ENCODE measurements around the gene TMEM163. TPM values are rescaled to one million over a fixed set of nuclear protein-coding genes. Genes with fewer than 3 reads are reported as not detected.

The TMEM163 gene
- total RNA-seq, 2 experiments from 2014 or later = 0.23 TPM; not detected in 1

DNA sequence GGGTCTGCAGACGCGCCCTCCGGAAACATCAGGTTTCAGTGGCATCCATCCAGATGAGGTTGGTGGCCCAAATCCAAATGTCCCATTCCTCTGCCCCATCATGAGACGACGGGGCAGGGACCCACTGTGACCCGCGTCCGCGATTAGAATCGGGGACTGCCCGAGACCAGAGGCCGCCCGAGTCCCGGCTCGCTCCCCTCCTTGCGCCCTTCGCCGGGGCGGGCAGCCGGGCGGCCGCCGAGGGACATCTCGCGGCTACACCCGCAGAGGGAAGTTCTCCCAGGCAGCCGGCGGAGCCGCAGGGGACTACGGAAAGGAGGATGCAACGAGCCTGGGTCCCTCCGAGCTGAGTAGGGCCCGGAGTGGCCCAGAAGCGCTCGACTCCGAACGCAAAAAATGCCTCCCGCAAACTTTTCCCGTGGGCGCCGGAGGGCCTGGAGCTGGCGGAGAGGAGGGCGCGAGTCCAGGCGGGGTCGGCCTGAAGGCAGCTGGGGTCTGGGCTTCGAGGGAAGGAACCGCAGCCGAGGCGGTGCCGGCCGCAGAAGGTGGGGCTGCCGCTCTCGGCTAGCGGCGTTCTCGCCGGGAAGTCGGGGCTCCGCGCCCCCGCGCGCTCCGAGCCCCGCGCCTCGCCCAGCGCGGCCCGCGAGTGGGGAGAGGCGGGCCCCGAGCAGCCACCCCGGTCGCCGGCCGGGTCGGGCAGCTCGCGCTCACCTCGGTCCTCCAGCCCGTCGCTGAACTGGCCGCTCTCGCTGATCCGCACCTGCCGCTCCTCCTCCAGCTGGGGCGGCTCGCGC is 580 bp downstream of the TMEM163 start:
- Mint-ChIP-seq H3K4me3 (peak overlapping the region; percentile 42), H3K4me1 (ENCODE audit: low read depth) (peaks cover 35% of the 10 kb centered on the region), H3K27me3 (ENCODE audit: low read depth) (peaks cover 66% of the 10 kb centered on the region), H3K27ac (no peak overlapping the region), H3K9me3 (ENCODE audit: insufficient read depth) (no peaks in the 10 kb centered on the region), H3K36me3 (ENCODE audit: low read depth) (no peaks in the 10 kb centered on the region)
- DNase-seq (peak; percentile 24), ATAC-seq (peak; percentile 38)
- CTCF ChIA-PET = no interaction called here
- POLR2A ChIA-PET = no interaction called here

DNA sequence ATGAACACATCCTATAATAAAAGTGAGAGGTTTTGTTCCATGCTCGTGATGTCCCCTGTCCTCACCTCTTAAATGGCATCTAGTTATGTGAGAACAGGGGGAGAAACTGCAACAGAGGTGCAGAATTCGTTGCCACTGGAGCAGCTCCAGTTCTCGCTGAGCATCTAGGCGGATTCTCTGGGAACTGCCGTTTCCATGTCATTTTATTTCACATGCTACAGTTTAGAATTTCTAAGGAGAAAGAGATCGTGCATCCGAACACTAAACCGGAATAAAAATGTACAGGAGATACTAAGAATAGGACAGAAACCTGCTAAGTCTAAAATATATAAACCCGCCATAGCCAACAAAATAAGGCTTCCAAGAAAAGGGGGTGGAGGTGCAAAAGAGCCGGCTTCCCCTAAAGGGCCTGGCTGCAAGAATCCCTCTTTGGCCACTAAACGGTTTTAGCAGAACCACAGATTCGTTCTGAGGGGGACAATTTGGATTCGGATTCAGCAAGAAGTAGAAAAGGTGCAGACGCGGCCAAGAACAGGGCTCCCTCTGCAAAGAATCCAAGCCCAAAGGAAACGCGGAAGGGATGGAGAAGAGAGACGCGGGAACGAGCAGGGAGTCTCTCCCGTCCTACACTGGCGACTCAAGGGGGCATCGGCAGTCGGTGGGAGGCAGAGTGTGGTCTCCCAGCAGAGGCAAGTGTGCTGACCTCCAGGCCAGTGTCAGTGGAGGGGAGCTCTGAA is 1.3 kb downstream of the TMEM163 start:
- Mint-ChIP-seq H3K27me3 (ENCODE audit: low read depth) (peaks cover 68% of the 10 kb centered on the region), H3K4me1 (ENCODE audit: low read depth) (peaks cover 41% of the 10 kb centered on the region), H3K4me3 (peak overlapping the region; percentile 28), H3K36me3 (ENCODE audit: low read depth) (no peaks in the 10 kb centered on the region), H3K9me3 (ENCODE audit: insufficient read depth) (no peaks in the 10 kb centered on the region), H3K27ac (no peak overlapping the region)
- CTCF ChIA-PET = no interaction called here
- DNase-seq (peak; percentile 16), ATAC-seq (no peak)
- POLR2A ChIA-PET = no interaction called here

DNA sequence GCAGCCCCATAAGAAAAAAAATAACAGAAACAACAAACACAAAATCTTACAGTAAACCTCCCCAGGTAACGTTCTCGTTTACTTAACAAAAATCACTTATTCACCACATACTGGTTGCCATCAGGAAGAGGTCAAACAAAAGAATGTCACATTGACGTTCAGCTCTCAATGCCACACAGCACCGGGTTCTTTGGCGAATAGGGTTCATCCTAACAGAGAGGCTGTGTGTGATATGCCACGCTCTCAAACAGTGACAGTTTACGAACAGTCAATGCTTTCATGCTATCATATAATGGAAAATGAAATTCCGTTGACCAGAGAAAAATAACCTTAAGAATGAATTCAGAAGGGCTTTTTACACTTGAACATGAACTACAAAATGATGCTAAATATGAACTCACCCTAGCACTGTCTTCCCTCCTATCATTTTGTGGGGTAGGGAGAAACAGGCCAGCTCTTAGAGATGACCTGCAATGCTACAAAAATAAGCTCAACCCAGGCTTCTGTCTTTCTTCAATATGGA is 2.0 kb downstream of the TMEM163 start:
- ATAC-seq (no peak), DNase-seq (peak; percentile 4)
- POLR2A ChIA-PET = no interaction called here
- CTCF ChIA-PET = no interaction called here
- H3K27me3 Mint-ChIP-seq (ENCODE audit: low read depth) = peaks cover 70% of the 10 kb centered on the region
- no peaks in the 10 kb centered on the region for H3K36me3 Mint-ChIP-seq (ENCODE audit: low read depth)
- no peak overlapping the region for H3K27ac Mint-ChIP-seq
- peak overlapping the region; percentile 28 for H3K4me3 Mint-ChIP-seq
- peaks cover 41% of the 10 kb centered on the region for H3K4me1 Mint-ChIP-seq (ENCODE audit: low read depth)
- H3K9me3 Mint-ChIP-seq (ENCODE audit: insufficient read depth) = no peaks in the 10 kb centered on the region

DNA sequence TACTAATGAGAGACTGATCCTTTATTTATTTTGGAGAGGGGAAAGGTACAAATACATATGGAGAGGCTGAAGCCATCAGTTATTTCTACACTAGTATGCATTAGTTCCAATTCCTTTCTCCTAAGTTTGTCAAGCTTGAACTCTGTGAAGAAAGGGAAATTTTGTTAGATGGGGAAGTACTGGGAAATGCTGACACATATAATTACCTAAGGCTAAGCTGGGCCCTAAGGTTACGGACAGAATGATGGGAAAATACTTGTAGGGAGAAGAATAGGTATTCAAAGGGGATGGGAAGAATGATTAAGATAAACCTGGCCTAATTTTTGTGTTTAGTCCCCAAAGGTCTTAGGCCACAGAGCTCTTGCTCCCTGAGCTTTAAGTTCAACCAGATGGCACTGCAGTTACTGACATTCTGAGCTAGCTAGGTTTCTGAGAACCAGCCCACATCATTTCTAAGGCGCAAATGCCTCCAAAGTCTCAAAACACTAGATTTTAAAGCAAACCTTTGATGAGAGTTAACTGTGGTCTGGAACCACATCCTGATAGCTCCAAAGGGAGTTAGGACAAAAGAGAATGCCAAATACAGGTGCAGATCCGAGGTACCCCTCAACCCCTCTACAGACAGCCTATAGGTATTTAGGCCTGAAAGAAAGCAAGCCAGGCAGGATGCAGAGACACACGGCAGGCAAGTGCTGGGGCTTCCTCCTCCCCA is 2.7 kb downstream of the TMEM163 start:
- H3K9me3 Mint-ChIP-seq (ENCODE audit: insufficient read depth) = no peaks in the 10 kb centered on the region
- DNase-seq (peak; percentile 20), ATAC-seq (no peak)
- H3K36me3 Mint-ChIP-seq (ENCODE audit: low read depth) = no peaks in the 10 kb centered on the region
- no peak overlapping the region for H3K4me3 Mint-ChIP-seq
- peaks cover 68% of the 10 kb centered on the region for H3K27me3 Mint-ChIP-seq (ENCODE audit: low read depth)
- peaks cover 41% of the 10 kb centered on the region for H3K4me1 Mint-ChIP-seq (ENCODE audit: low read depth)
- no peak overlapping the region for H3K27ac Mint-ChIP-seq
- CTCF ChIA-PET = no interaction called here
- POLR2A ChIA-PET = no interaction called here

DNA sequence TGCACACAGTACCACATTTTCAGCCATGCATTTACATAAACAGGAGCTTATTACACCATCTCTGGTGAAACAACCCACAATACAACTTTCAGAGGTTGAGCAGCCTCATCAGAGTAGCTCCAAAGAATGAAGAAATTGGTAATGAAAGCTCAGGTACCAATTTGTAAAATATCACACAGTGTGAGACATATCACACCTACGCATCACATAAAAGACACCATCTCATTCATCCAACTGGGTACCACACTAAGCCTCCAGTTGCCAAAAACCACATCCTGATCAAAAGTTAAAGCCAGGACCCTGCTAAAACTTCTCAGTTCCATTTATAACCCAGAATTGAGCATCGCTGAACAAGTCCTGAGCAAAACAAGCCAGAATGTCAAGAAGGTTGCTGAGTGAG is 4.6 kb downstream of the TMEM163 start:
- Mint-ChIP-seq H3K27ac (no peak overlapping the region), H3K4me3 (no peak overlapping the region), H3K4me1 (ENCODE audit: low read depth) (peaks cover 41% of the 10 kb centered on the region), H3K27me3 (ENCODE audit: low read depth) (peaks cover 60% of the 10 kb centered on the region), H3K9me3 (ENCODE audit: insufficient read depth) (no peaks in the 10 kb centered on the region), H3K36me3 (ENCODE audit: low read depth) (no peaks in the 10 kb centered on the region)
- DNase-seq = peak; percentile 20
- CTCF ChIA-PET = no interaction called here
- ATAC-seq = no peak
- POLR2A ChIA-PET = no interaction called here

DNA sequence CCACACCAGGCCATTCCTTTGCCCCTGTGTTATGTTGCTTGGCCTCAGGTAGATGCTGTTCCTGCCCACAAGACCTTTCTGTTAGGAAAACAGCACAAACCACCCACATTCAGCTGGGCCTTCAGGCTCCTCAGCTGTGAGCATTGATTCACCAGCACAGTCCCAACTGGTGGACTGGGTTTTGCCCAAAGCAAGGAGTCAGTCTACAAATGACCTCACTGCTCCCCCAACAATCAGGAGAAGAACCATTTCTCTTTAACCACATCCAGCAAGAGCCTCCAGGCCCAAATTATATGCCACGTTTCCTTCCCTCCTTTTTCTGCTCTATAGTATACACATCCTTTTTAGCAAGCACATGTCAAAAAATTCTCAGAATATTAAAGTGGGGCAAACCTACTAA is 5.2 kb downstream of the TMEM163 start:
- ATAC-seq (no peak), DNase-seq (no peak)
- H3K9me3 Mint-ChIP-seq (ENCODE audit: insufficient read depth) = no peaks in the 10 kb centered on the region
- H3K4me3 Mint-ChIP-seq = no peak overlapping the region
- CTCF ChIA-PET = interaction anchor here (0.7 kb wide), 1 partner anchor 38 kb away, joined by 3 read pairs; no protein-coding TSS in a partner anchor
- no peak overlapping the region for H3K27ac Mint-ChIP-seq
- H3K4me1 Mint-ChIP-seq (ENCODE audit: low read depth) = peaks cover 41% of the 10 kb centered on the region
- H3K36me3 Mint-ChIP-seq (ENCODE audit: low read depth) = no peaks in the 10 kb centered on the region
- POLR2A ChIA-PET = no interaction called here
- H3K27me3 Mint-ChIP-seq (ENCODE audit: low read depth) = peaks cover 63% of the 10 kb centered on the region

DNA sequence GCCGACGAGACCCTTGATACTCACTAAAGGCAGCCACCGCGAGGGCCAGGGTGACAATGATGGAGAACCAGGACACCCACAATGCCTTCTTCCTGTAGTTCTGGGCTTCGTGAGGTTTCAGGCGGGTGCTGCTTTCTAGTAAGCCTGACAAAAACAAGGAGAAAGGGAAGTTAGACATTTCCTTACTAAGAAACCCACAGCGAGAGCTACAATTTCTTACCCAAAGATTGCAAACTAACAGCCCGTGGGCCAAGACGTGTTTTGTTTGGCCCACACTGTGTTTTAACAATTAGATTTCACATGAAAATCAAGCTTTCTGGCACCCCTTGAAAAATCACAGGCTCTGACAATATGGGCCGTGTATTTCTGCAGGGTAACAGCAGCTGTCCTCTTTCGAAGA is 5.6 kb downstream of the TMEM163 start:
- peaks cover 63% of the 10 kb centered on the region for H3K27me3 Mint-ChIP-seq (ENCODE audit: low read depth)
- POLR2A ChIA-PET = no interaction called here
- ATAC-seq (no peak), DNase-seq (peak; percentile 8)
- H3K4me3 Mint-ChIP-seq = no peak overlapping the region
- CTCF ChIA-PET = interaction anchor here (0.7 kb wide), 1 partner anchor 39 kb away, joined by 3 read pairs; no protein-coding TSS in a partner anchor
- H3K27ac Mint-ChIP-seq = no peak overlapping the region
- H3K36me3 Mint-ChIP-seq (ENCODE audit: low read depth) = no peaks in the 10 kb centered on the region
- H3K9me3 Mint-ChIP-seq (ENCODE audit: insufficient read depth) = no peaks in the 10 kb centered on the region
- H3K4me1 Mint-ChIP-seq (ENCODE audit: low read depth) = peaks cover 41% of the 10 kb centered on the region

DNA sequence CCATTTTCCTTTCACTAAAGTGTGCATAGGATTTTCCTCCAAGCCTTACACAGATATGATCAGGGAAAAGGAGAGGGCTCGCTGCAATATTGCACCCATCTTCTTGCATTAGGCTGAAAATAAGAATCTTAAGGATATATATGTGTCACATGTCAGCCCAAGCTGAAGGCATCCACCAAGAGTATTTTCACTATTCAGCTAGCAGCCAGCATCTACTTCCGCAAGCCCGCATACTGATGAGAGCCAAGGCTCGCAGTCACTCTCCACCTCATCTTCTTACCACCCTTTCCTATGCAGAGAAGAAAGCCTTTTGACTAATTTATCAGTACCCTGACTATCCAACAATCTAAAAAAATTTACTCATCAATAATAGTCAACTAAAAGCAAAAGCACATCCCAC is 6.1 kb downstream of the TMEM163 start:
- Mint-ChIP-seq H3K36me3 (ENCODE audit: low read depth) (no peaks in the 10 kb centered on the region), H3K4me3 (no peak overlapping the region), H3K27me3 (ENCODE audit: low read depth) (peaks cover 64% of the 10 kb centered on the region), H3K9me3 (ENCODE audit: insufficient read depth) (no peaks in the 10 kb centered on the region), H3K4me1 (ENCODE audit: low read depth) (peaks cover 41% of the 10 kb centered on the region), H3K27ac (no peak overlapping the region)
- ATAC-seq (no peak), DNase-seq (peak; percentile 14)
- ChIA-PET CTCF (no interaction called here), POLR2A (no interaction called here)

DNA sequence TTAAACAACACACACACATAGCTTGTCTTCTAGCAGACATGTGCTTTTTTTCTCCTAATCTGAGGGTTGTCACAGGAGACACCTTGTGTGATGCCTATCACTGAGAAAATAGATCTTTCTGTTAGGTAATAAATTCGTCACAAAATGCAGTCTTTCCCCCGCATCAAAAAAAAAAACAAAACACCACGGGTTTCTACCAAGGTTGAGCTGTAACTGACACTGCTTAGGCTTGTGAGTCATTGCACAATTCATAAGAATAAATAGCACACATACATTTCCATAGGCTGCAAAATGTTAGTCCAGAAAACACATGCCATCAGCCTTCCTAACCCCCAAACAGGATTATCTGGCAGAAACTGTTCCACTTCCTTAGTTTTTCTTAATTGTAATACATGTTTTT is 6.5 kb downstream of the TMEM163 start:
- Mint-ChIP-seq H3K9me3 (ENCODE audit: insufficient read depth) (no peaks in the 10 kb centered on the region), H3K4me3 (no peak overlapping the region), H3K27me3 (ENCODE audit: low read depth) (peaks cover 64% of the 10 kb centered on the region), H3K36me3 (ENCODE audit: low read depth) (no peaks in the 10 kb centered on the region), H3K27ac (no peak overlapping the region), H3K4me1 (ENCODE audit: low read depth) (peaks cover 42% of the 10 kb centered on the region)
- ATAC-seq (no peak), DNase-seq (peak; percentile 10)
- ChIA-PET CTCF (no interaction called here), POLR2A (no interaction called here)

DNA sequence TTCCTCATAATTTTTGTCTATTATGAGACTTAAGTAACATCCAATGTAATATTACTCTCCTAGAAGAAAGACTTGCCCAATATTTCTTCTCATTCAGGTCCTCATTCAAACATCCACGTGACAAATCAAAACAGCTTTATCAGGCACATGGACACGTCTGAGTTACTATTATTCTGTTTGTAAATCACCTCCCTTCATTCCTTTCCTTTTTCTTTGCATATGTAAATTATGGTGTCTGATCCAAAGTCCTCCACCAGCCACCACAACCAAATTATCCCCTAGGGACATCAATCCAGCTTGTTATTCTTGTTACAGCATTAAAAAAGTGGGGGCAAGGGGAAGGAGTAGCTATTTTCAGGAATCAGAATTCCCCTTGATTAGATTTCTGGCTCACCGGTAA is 7.1 kb downstream of the TMEM163 start:
- ChIA-PET CTCF (no interaction called here), POLR2A (no interaction called here)
- Mint-ChIP-seq H3K9me3 (ENCODE audit: insufficient read depth) (no peaks in the 10 kb centered on the region), H3K27me3 (ENCODE audit: low read depth) (peaks cover 62% of the 10 kb centered on the region), H3K4me3 (no peak overlapping the region), H3K4me1 (ENCODE audit: low read depth) (peaks cover 45% of the 10 kb centered on the region), H3K27ac (no peak overlapping the region), H3K36me3 (ENCODE audit: low read depth) (no peaks in the 10 kb centered on the region)
- DNase-seq (no peak), ATAC-seq (no peak)

DNA sequence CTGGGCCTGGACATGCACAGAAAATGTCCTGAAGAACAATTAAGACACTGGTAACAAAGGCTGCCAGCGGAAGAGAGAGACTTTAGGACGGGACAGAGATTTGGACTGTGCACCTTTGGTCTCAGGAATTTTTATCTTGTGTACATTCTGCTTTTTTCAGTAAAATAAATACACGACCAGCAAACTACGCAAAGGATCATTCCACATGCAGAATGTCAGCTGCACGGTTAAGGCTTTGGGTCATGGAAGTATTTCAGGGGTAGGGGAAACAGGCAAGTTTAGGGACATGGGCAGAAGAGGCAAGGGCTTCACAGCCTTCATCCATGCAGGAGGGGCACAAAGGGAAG is 11.5 kb downstream of the TMEM163 start:
- DNase-seq (no peak), ATAC-seq (no peak)
- Mint-ChIP-seq H3K27me3 (ENCODE audit: low read depth) (peaks cover 55% of the 10 kb centered on the region), H3K4me1 (ENCODE audit: low read depth) (peaks cover 21% of the 10 kb centered on the region), H3K4me3 (no peak overlapping the region), H3K36me3 (ENCODE audit: low read depth) (no peaks in the 10 kb centered on the region), H3K9me3 (ENCODE audit: insufficient read depth) (no peaks in the 10 kb centered on the region), H3K27ac (no peak overlapping the region)
- ChIA-PET CTCF (no interaction called here), POLR2A (no interaction called here)

Data from activated CD8-positive, alpha-beta T cell treated with anti-CD3 and anti-CD28 coated beads, Interleukin-2, amount 10 ng/mL, durations not matched to agents 7 days and 5 days (primary cell).